Type B pancreatic cell (in vitro differentiated cells): Measurements from ENCODE around the gene BTG2. TPM values are rescaled to one million over a fixed set of nuclear protein-coding genes. Genes with fewer than 3 reads are reported as not detected.
"Not testable (repeated sequence)": the region's sequence is repeated elsewhere in the genome, so short reads cannot be mapped to it uniquely, and the experiment has no call there.

ENCODE experiments used
- DNase-seq: peaks from one replicate; pipeline ENCODE4 v3.0.0; 2021; ENCODE audit warnings: mixed read lengths; ENCODE audit not compliant: unreplicated experiment; ENCODE audit errors: extremely low spot score
- H3K27ac Mint-ChIP-seq: 2 replicates; pipeline ENCODE4 v1.8.0; 2021; ENCODE audit warnings: mild to moderate bottlenecking, mixed read lengths
- H3K27me3 Mint-ChIP-seq: 2 replicates; pipeline ENCODE4 v1.8.0; 2021; ENCODE audit warnings: mixed read lengths
- H3K36me3 Mint-ChIP-seq: 2 replicates; pipeline ENCODE4 v1.8.0; 2021; ENCODE audit warnings: mixed read lengths
- H3K4me1 Mint-ChIP-seq: one replicate; pipeline ENCODE4 v1.8.0; 2021; ENCODE audit warnings: mixed read lengths; ENCODE audit not compliant: unreplicated experiment
- H3K4me3 Mint-ChIP-seq: 2 replicates; pipeline ENCODE4 v1.8.0; 2021; ENCODE audit warnings: mild to moderate bottlenecking, mixed read lengths
- H3K9me3 Mint-ChIP-seq: 2 replicates; pipeline ENCODE4 v1.8.0; 2021; ENCODE audit warnings: mixed read lengths
- CTCF ChIP-seq: fragments of 200-600 bp; sonication (generic); conservative IDR thresholded peaks from 2 replicates; pipeline ENCODE4 v1.5.0; 2021; ENCODE audit warnings: antibody characterized with exemption, mild to moderate bottlenecking
- total RNA-seq: library from RNA; stranded (reverse); gene quantifications from 2 replicates; pipeline ENCODE4 v1.2.1, GENCODE V29; 2021; ENCODE audit warnings: low replicate concordance

Gene BTG2
- total RNA-seq, 1 donor from 2014 or later = 49.8 TPM

- Mint-ChIP-seq H3K27ac (peak overlapping the region; percentile 91), H3K4me3 (peak overlapping the region; percentile 91), H3K9me3 (no peaks in the 10 kb centered on the region), H3K36me3 (peaks cover 9% of the 10 kb centered on the region), H3K4me1 (peaks cover 47% of the 10 kb centered on the region), H3K27me3 (peaks cover 4% of the 10 kb centered on the region)
- TF ChIP-seq CTCF = no peak
- no peak for DNase-seq
These were observed 1.7 kb downstream of the BTG2 start for GRCh38 chr1:203306965-203307541.

- Mint-ChIP-seq H3K27ac (peak overlapping the region; percentile 91), H3K4me3 (peak overlapping the region; percentile 91), H3K9me3 (no peaks in the 10 kb centered on the region), H3K36me3 (peaks cover 9% of the 10 kb centered on the region), H3K4me1 (peaks cover 45% of the 10 kb centered on the region), H3K27me3 (peaks cover 4% of the 10 kb centered on the region)
- no peak for TF ChIP-seq CTCF
- DNase-seq = no peak
These were observed 2.4 kb downstream of the BTG2 start for GRCh38 chr1:203307641-203308126.

GRCh38 chr1:203308328-203308922 lies 3.1 kb downstream of the BTG2 start:
- Mint-ChIP-seq H3K27ac (peak overlapping the region; percentile 91), H3K9me3 (no peaks in the 10 kb centered on the region), H3K4me3 (peak overlapping the region; percentile 91), H3K36me3 (peaks cover 9% of the 10 kb centered on the region), H3K27me3 (peaks cover 4% of the 10 kb centered on the region), H3K4me1 (peaks cover 39% of the 10 kb centered on the region)
- TF ChIP-seq CTCF = no peak
- no peak for DNase-seq

- H3K4me3 Mint-ChIP-seq = peak overlapping the region; percentile 91
- H3K9me3 Mint-ChIP-seq = no peaks in the 10 kb centered on the region
- H3K36me3 Mint-ChIP-seq = peaks cover 9% of the 10 kb centered on the region
- DNase-seq = no peak
- peaks cover 2% of the 10 kb centered on the region for H3K27me3 Mint-ChIP-seq
- no peak for TF ChIP-seq CTCF
- H3K27ac Mint-ChIP-seq = peak overlapping the region; percentile 47
- peaks cover 34% of the 10 kb centered on the region for H3K4me1 Mint-ChIP-seq
These were observed 3.6 kb downstream of the BTG2 start for GRCh38 chr1:203308923-203309331.

GRCh38 chr1:203311368-203312301 lies 6.3 kb downstream of the BTG2 start:
- Mint-ChIP-seq H3K9me3 (no peaks in the 10 kb centered on the region), H3K36me3 (peaks cover 8% of the 10 kb centered on the region), H3K27me3 (no peaks in the 10 kb centered on the region), H3K4me3 (no peak overlapping the region), H3K27ac (peak overlapping the region; percentile 50), H3K4me1 (peaks cover 31% of the 10 kb centered on the region)
- no peak for DNase-seq
- no peak for TF ChIP-seq CTCF

- peaks cover 18% of the 10 kb centered on the region for H3K4me1 Mint-ChIP-seq
- DNase-seq, H3K4me3 Mint-ChIP-seq, H3K36me3 Mint-ChIP-seq, H3K9me3 Mint-ChIP-seq, H3K27me3 Mint-ChIP-seq: not testable (repeated sequence)
- H3K27ac Mint-ChIP-seq = peak overlapping the region; percentile 82
These were observed 8.9 kb downstream of the BTG2 start for GRCh38 chr1:203314025-203314759.
